HL-60 (cell line): ENCODE data around the gene CHST9.

Experiments
- CTCF ChIP-seq: IDR thresholded peaks from one replicate; pipeline ENCODE4 v1.5.1; 2011; ENCODE audit warnings: low read length, control low read depth, inconsistent platforms; ENCODE audit not compliant: insufficient read depth
- SPI1 ChIP-seq: IDR thresholded peaks from 2 replicates; pipeline ENCODE4 v1.6.1; 2012; ENCODE audit warnings: low read depth, mild to moderate bottlenecking, borderline replicate concordance

GRCh38 chr18:26965206-26965605 lies 219.9 kb downstream of the CHST9 start:
- TF ChIP-seq CTCF (no peak), SPI1 (no peak)
